Ishikawa (cell line): ENCODE measurements around the gene ATP10A.

Experiments used
- CEBPB ChIP-seq: IDR thresholded peaks from 2 replicates; pipeline ENCODE4 v1.6.1; 2012
- CREB1 ChIP-seq: IDR thresholded peaks from 2 replicates; pipeline ENCODE4 v1.6.1; 2012; ENCODE audit warnings: low read depth
- EGR1 ChIP-seq: IDR thresholded peaks from 2 replicates; pipeline ENCODE4 v1.6.1; 2012
- EP300 ChIP-seq: IDR thresholded peaks from 2 replicates; pipeline ENCODE4 v1.6.1; 2012; ENCODE audit warnings: borderline replicate concordance
- FOXM1 ChIP-seq: IDR thresholded peaks from 2 replicates; pipeline ENCODE4 v1.6.1; 2012; ENCODE audit warnings: low read depth, borderline replicate concordance
- NFIC ChIP-seq: IDR thresholded peaks from 2 replicates; pipeline ENCODE4 v1.6.1; 2012
- RAD21 ChIP-seq: IDR thresholded peaks from 2 replicates; pipeline ENCODE4 v1.6.1; 2012; ENCODE audit warnings: low read depth
- TAF1 ChIP-seq: IDR thresholded peaks from 2 replicates; pipeline ENCODE4 v1.6.1; 2012; ENCODE audit warnings: low read depth, mild to moderate bottlenecking
- TCF12 ChIP-seq: IDR thresholded peaks from 2 replicates; pipeline ENCODE4 v1.6.1; 2012; ENCODE audit warnings: low read depth
- TEAD4 ChIP-seq: IDR thresholded peaks from 2 replicates; pipeline ENCODE4 v1.6.1; 2012
- YY1 ChIP-seq: IDR thresholded peaks from 2 replicates; pipeline ENCODE4 v1.6.1; 2012; ENCODE audit warnings: low read depth
- TF ChIP-seq, protein P1 (sequence below): IDR thresholded peaks from 2 replicates; pipeline ENCODE4 v1.6.1; 2012; ENCODE audit warnings: low read depth, mild to moderate bottlenecking
- TF ChIP-seq, protein P2 (sequence below): IDR thresholded peaks from 2 replicates; pipeline ENCODE4 v1.6.1; 2012
- TF ChIP-seq, protein P3 (sequence below): IDR thresholded peaks from 2 replicates; pipeline ENCODE4 v1.6.1; 2012

GRCh38 chr15:25790000-25790660 lies 73.0 kb downstream of the ATP10A start:
- TF ChIP-seq TEAD4 (no peak), CEBPB (no peak), YY1 (no peak), RAD21 (no peak), TAF1 (no peak), FOXM1 (no peak), EP300 (no peak), NFIC (no peak), TCF12 (no peak), EGR1 (no peak), CREB1 (no peak)
- TF ChIP-seq, protein P1, sequence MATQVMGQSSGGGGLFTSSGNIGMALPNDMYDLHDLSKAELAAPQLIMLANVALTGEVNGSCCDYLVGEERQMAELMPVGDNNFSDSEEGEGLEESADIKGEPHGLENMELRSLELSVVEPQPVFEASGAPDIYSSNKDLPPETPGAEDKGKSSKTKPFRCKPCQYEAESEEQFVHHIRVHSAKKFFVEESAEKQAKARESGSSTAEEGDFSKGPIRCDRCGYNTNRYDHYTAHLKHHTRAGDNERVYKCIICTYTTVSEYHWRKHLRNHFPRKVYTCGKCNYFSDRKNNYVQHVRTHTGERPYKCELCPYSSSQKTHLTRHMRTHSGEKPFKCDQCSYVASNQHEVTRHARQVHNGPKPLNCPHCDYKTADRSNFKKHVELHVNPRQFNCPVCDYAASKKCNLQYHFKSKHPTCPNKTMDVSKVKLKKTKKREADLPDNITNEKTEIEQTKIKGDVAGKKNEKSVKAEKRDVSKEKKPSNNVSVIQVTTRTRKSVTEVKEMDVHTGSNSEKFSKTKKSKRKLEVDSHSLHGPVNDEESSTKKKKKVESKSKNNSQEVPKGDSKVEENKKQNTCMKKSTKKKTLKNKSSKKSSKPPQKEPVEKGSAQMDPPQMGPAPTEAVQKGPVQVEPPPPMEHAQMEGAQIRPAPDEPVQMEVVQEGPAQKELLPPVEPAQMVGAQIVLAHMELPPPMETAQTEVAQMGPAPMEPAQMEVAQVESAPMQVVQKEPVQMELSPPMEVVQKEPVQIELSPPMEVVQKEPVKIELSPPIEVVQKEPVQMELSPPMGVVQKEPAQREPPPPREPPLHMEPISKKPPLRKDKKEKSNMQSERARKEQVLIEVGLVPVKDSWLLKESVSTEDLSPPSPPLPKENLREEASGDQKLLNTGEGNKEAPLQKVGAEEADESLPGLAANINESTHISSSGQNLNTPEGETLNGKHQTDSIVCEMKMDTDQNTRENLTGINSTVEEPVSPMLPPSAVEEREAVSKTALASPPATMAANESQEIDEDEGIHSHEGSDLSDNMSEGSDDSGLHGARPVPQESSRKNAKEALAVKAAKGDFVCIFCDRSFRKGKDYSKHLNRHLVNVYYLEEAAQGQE = no peak
- TF ChIP-seq, protein P2, sequence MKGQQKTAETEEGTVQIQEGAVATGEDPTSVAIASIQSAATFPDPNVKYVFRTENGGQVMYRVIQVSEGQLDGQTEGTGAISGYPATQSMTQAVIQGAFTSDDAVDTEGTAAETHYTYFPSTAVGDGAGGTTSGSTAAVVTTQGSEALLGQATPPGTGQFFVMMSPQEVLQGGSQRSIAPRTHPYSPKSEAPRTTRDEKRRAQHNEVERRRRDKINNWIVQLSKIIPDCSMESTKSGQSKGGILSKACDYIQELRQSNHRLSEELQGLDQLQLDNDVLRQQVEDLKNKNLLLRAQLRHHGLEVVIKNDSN = no peak
- TF ChIP-seq, protein P3, sequence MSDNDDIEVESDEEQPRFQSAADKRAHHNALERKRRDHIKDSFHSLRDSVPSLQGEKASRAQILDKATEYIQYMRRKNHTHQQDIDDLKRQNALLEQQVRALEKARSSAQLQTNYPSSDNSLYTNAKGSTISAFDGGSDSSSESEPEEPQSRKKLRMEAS = no peak
